ES-I3 (cell line): ENCODE data around the gene BRD9.

Experiments
- H3K36me3 ChIP-seq: 2 replicates; pipeline ENCODE4 v1.6.1; 2013; ENCODE audit warnings: mild to moderate bottlenecking, low read length, control low read depth, moderate library complexity; ENCODE audit not compliant: insufficient read depth
- H3K4me1 ChIP-seq: 2 replicates; pipeline ENCODE4 v1.6.1; 2013; ENCODE audit warnings: mild to moderate bottlenecking, control low read depth, low read length; ENCODE audit not compliant: insufficient read depth
- H3K9ac ChIP-seq: 2 replicates; pipeline ENCODE4 v1.6.1; 2013; ENCODE audit warnings: low read depth, mild to moderate bottlenecking, low read length, moderate library complexity
- H3K9me3 ChIP-seq: 2 replicates; pipeline ENCODE4 v1.6.1; 2013; ENCODE audit warnings: mild to moderate bottlenecking, low read length, moderate library complexity; ENCODE audit not compliant: control insufficient read depth, insufficient read depth

BRD9 gene

DNA sequence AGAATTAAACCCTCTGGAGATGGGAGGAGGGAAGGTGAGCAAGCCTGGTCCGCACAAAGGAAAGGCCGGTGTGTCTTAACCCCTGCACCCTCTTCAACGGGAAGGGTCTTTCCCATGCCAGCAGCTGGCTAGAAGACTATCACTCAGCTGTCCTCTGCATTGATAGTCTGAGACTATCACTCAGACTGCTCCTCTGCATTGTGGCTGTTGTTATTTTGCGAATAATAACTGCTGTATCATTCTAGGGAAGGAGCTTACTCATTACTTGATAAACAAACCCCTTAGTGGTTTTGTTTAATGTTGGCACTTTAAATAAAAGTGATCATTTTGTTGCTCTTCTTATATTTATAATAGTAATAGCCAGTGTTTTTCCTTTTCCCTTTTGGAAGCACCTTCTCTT, 8.2 kb upstream of the BRD9 start:
- Histone ChIP-seq H3K4me1 (no peaks in the 10 kb centered on the region), H3K9me3 (no peaks in the 10 kb centered on the region), H3K9ac (no peak overlapping the region), H3K36me3 (peaks cover 30% of the 10 kb centered on the region)

DNA sequence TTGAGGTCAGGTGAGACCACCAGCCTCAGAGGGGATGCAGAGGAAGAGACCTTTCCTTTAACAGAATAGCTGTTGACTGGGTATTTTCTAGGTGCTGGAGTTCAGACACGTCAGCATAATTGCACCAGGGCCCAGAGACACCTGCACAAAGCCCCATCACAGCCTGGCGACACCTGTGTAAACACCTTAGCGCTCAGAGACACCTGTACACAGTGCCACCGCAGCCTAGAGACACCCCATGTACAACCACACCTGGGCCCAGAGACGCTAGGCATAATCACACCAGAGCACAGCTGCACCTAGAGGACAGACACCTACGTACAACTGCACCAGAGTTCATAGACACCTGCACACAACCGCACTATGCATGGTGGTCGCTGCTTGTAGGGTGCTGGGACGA, 1.1 kb upstream of the BRD9 start:
- Histone ChIP-seq H3K4me1 (0 out of 2 replicates have a peak, but pooled peaks cover 8% of the 10 kb centered on the region), H3K9ac (peak overlapping the region; percentile 74), H3K36me3 (peaks cover 32% of the 10 kb centered on the region), H3K9me3 (no peaks in the 10 kb centered on the region)

DNA sequence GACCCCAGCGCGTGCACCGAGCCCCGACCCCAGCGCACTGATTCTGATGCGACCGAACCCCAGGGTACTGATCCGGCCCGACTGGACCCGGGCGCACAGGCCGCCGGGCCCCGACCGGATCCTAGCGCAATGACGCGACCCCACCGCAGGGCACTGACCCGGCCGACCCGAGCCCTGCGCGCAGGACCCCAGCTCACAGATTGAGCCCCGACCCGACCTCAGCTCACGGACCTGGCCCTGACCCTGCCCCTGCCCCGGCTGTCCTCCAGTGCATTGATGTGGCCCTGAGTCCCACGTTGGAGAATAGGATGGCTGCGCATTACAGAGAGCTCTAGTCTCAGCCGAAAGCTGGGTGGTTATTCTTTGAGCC, 521 bp upstream of the BRD9 start:
- H3K9me3 ChIP-seq, result no peaks in the 10 kb centered on the region
- H3K4me1 ChIP-seq, result 0 out of 2 replicates have a peak, but pooled peaks cover 8% of the 10 kb centered on the region
- peak overlapping the region; percentile 74 for H3K9ac ChIP-seq
- H3K36me3 ChIP-seq, result peaks cover 36% of the 10 kb centered on the region

DNA sequence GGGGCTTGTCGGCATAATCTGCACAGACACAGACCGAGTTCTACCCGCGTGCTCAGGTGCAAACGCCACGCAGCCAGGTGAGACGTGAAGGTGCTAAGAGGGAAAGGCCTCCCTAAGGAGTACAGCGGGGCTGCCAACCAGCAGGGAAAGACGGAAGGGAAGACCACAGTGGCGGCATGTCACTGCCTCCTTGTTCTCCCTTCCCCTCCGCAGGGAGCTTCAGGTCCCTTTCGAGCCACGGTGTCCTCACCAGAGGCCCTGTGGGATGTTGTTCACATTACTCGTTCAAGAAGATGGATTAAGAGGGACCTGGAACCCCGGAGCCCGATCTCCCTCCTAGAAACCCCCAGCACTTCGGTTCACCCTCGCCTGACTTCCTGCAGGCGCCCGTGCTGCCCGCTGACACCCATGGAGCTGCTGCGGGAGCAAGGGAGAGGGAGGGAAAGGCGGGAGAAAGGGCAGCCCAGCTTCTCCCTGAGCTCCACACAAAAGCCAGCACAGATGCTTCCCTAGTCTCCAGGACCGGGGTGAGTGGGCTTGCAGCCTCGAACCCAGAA, 686 bp downstream of the BRD9 start:
- Histone ChIP-seq H3K4me1 (0 out of 2 replicates have a peak, but pooled peaks cover 8% of the 10 kb centered on the region), H3K9ac (peak overlapping the region; percentile 74), H3K9me3 (no peaks in the 10 kb centered on the region), H3K36me3 (peaks cover 44% of the 10 kb centered on the region)

DNA sequence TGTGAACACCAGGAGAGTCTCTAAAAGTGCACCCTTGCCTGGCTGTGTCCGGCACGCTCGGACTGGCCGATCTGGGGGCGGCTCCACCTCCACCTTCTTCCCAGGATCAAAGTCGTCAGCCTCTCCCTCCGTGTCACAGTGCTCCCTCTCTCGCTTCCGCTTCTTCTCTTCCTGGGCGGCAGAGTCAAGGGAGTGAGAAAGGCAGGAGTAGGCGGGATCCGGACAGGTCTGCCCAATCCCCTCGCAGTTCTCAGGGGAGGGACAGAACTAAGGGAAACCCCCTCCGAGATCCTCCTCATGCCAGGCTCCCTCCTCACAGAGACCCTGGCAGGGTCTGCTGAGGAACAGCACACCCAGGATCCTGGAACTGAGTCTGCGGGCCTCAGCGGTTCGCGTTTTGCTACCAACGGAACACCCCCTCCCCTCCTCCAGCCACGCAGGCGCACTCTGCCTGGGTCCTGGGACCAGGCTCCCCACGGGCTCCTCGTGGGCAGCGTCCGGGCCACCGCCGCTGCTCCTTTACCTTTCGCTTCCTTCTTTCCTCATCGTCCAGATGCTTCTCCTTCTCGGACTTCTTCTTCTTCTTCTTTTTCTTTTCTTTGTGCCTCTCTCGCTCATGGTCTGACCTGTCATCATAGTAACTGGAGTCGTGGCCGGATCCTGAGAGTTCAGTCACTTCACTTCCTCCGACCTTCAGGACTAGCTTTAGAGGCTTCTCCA, 1.3 kb downstream of the BRD9 start:
- peaks cover 44% of the 10 kb centered on the region for H3K36me3 ChIP-seq
- no peaks in the 10 kb centered on the region for H3K9me3 ChIP-seq
- 0 out of 2 replicates have a peak, but pooled peaks cover 8% of the 10 kb centered on the region for H3K4me1 ChIP-seq
- H3K9ac ChIP-seq, result peak overlapping the region; percentile 74

DNA sequence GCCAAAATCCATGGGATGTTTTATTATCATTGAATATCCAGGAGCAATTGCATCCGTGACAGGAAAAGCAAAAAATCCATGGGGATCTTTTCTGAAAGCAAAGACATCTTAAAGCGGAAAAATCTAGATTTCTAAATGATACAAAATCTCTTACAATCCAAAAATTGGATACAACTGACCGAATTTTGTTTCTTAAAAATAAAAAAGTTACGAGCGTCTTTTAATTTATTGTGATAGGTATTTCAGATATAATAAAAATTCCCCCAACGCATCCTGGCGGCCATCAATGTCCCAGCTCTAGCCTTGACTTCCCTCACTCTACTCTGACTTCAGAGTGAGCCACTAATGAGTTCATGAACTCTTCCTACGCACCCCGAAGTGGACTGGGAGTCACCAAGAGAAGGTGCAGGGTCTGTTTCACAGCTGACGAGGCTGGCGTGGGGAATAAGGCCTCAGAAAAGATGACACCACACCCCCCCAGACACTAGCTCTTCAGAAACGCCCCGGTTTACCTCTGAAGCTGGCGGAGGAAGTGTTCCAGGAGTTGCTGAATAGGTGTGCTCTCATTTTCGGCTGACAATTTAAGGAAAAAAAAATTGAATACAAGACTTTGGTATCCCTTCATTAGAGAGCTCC, 3.4 kb downstream of the BRD9 start:
- Histone ChIP-seq H3K9me3 (no peaks in the 10 kb centered on the region), H3K36me3 (peaks cover 41% of the 10 kb centered on the region), H3K4me1 (0 out of 2 replicates have a peak, but pooled peaks cover 4% of the 10 kb centered on the region), H3K9ac (no peak overlapping the region)

DNA sequence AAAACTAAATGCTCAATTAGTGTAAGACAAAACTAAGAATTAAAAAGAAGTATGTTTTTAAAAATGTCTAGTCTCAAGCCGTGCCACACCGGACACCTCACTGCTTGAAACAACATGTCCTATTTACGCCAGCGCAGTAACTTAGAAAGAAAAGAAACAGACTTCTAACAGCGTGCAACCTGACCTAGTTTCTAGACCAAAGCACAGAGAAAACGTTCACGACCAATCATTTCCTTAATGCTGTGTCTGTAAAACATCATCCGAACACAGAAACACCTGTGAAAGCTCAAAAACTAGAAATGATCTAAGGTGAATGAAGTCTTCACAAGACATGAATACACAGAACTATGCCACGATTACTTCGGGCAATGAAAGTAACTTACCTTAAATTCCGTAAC, 4.0 kb downstream of the BRD9 start:
- Histone ChIP-seq H3K9ac (no peak overlapping the region), H3K36me3 (peaks cover 46% of the 10 kb centered on the region), H3K4me1 (no peaks in the 10 kb centered on the region)

DNA sequence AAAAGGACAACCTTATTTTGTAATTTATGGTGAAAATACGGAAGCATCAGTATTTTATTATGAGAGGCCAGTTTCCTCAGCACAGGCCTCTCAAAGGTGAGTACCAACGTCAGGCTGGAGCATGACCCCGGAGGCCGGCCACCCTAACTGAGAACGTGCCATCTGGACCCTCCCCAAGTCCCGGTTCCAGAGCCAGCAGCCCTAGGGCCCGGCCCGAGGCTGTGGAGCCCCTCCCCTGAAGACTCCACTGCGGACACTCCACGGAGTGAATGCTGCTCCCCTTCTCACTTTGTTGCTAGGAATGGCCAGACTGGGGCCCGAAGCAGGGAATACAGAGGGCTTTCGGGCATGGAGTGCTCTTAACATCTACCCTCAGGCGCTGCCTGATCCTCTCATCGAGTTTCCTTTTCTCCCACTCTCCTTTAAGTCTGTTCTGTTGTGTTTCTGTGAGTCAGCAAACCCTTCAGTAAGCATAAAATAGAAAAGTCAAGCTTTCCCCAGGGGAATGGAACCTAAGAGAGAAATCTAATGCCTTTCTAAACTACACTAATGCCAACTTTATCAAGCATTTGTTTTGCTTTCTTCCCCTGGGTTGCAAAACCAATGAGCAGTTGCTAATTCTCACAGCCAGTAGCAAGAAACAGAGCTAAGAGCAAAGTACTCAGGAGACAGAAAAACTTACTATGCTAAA, 4.5 kb downstream of the BRD9 start:
- H3K4me1 ChIP-seq, result no peaks in the 10 kb centered on the region
- H3K9me3 ChIP-seq, result no peaks in the 10 kb centered on the region
- H3K9ac ChIP-seq, result no peak overlapping the region
- H3K36me3 ChIP-seq, result peaks cover 51% of the 10 kb centered on the region

More for the DNA sequence above, 4.0 kb downstream of the BRD9 start:
- H3K9me3 ChIP-seq, result no peaks in the 10 kb centered on the region

DNA sequence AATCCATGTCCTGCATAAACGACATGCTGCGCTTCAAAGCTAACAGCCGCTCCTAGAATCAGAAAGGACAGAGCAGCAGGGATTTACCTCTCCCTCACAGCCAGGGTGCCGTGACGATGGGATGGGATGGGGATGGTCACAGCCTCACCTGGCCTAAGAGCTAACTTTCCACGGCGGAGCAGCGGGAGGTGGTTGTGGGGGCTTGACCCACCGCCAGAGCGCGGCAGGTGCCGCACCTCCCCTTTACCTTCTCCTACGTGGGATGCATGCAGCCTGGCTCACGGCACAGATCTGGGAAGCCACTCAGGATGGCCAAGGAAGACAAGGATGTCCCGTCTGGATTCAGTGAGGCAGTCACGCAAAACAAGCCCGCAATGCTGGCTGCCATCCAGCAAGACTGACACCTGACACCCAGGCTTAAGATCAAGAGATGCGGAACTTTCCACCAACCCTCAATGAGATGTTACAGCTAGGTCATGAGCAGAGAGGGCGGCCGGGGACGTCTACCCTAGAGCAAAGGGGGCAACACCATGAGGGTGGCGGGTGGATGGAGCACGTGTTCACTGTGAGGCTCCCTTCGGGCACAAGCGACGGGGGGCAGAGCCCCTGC, 5.8 kb downstream of the BRD9 start:
- Histone ChIP-seq H3K9ac (no peak overlapping the region), H3K36me3 (peaks cover 56% of the 10 kb centered on the region), H3K9me3 (no peaks in the 10 kb centered on the region), H3K4me1 (no peaks in the 10 kb centered on the region)

GRCh38 chr5:886036-886435, 6.6 kb downstream of the BRD9 start:
- Histone ChIP-seq H3K9ac (no peak overlapping the region), H3K4me1 (no peaks in the 10 kb centered on the region), H3K9me3 (no peaks in the 10 kb centered on the region), H3K36me3 (peaks cover 61% of the 10 kb centered on the region)

DNA sequence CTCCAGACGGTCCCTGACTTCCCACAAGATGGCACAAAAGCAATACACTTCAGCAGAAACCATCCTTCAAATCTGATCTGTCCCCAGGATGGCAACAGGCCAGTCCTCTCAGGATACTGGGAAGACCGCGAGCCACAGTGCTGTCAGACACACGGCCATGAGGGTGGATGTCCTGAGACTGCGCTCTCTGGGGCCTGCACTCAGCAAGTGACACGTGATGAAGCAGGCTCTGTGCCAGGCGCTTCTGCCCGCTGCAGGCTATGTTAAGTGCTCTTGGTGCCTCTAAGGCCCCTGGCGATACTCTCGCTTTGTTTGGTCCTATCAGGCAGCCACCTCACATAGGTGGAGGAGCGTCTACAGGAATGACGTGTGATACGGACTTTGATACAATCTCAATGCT, 7.1 kb downstream of the BRD9 start:
- peaks cover 58% of the 10 kb centered on the region for H3K36me3 ChIP-seq

DNA sequence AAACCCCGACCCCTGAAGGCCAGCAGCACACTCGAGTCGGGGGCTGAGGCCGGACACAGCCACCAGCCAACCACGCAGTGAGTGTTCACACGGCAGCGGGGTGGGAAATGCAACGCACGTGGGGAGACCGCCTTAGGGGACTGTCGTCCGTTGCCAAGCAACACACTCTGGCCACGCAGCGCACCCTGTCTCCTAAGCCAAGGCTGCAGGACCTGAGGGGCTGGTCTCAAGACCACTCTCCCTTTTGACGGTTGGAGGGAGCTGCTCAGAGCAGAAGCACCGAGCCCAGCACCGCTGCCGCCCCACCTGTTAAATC, 7.5 kb downstream of the BRD9 start:
- peaks cover 55% of the 10 kb centered on the region for H3K36me3 ChIP-seq
- no peak overlapping the region for H3K9ac ChIP-seq
- no peaks in the 10 kb centered on the region for H3K9me3 ChIP-seq
- H3K4me1 ChIP-seq, result no peaks in the 10 kb centered on the region

More for the DNA sequence above, 7.1 kb downstream of the BRD9 start:
- Histone ChIP-seq H3K4me1 (no peaks in the 10 kb centered on the region), H3K9ac (no peak overlapping the region), H3K9me3 (no peaks in the 10 kb centered on the region)

DNA sequence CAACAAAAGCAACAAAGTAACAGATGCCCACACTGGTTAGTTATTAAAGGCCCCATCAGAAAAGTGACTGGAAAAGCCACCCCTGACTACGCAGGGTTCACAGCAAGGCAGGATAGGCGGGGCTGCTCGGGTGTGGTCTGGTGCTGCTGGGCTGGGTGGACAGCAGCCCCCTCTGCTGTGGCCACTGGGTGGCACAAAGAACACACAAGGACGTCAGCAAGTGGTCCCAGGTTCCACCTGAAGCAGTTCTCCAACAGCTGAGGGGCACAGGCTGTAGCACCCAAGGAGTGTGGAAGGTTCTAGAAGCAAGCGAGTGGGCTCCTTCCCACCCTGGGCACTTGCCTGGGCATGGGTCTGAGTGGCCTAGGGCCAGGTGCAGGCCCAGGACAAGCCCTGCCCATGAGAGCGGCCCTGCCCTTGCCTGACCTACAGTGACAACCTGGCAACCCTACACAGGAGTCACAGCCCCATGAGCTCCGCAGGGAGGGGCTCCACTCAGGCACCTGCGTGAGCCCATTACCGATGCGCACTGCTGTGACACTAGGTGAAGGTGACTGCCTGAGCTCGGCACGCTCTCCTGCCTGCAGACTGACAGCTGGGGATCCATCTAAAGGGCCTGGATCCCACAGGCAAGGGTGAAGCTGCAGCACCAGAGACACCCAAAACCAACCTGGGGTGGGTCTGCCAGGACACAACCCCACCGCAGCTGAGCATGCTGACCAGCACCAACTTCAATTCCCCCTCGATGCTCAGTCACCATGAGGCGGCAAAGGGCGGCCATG, 8.1 kb downstream of the BRD9 start:
- peaks cover 52% of the 10 kb centered on the region for H3K36me3 ChIP-seq

More for the DNA sequence above, 8.1 kb downstream of the BRD9 start:
- no peak overlapping the region for H3K9ac ChIP-seq
- no peaks in the 10 kb centered on the region for H3K4me1 ChIP-seq
- H3K9me3 ChIP-seq, result no peaks in the 10 kb centered on the region
